Upper lobe of right lung (tissue), 1 donor: ENCODE results near the gene RECK. TPM values are rescaled to one million over a fixed set of nuclear protein-coding genes. Genes with fewer than 3 reads are reported as not detected.
A peak's percentile ranks its signal among the peaks of the same experiment; 100 is the strongest.

Experiments used
- ATAC-seq: fragments of 200-7000 bp; cut with Tn5 transposase; one replicate; pipeline ENCODE4 v1.9.1; 2020; ENCODE audit warnings: mild to moderate bottlenecking, moderate library complexity
- DNase-seq: peaks from one replicate; pipeline ENCODE4 v3.0.0-alpha.2; 2020
- H3K27ac ChIP-seq: fragments of 200-600 bp; one replicate; pipeline ENCODE4 v1.8.0; 2022
- H3K27me3 ChIP-seq: fragments of 200-600 bp; one replicate; pipeline ENCODE4 v1.8.0; 2022; ENCODE audit warnings: mild to moderate bottlenecking
- H3K36me3 ChIP-seq: fragments of 200-600 bp; one replicate; pipeline ENCODE4 v1.8.0; 2022
- H3K4me1 ChIP-seq: fragments of 200-600 bp; one replicate; pipeline ENCODE4 v1.8.0; 2022
- H3K4me3 ChIP-seq: fragments of 200-600 bp; one replicate; pipeline ENCODE4 v1.8.0; 2022; ENCODE audit warnings: mild to moderate bottlenecking
- H3K9me3 ChIP-seq: fragments of 200-600 bp; one replicate; pipeline ENCODE4 v1.8.0; 2022
- CTCF ChIP-seq: fragments of 200-600 bp; IDR thresholded peaks from one replicate; pipeline ENCODE4 v1.8.0; 2022; ENCODE audit warnings: antibody characterized with exemption
- intact Hi-C: fragments of 100-400 bp; cut with DNase I; formaldehyde crosslinking; loops from one replicate; pipeline ENCODE4 v1.11.0; 2022
- total RNA-seq: library from RNA; stranded (reverse); fragmentation: NEBNext Ultra II Directional; extraction: Animal tissue kit (Norgen Biotek cat#: 25700); gene quantifications from one replicate; pipeline ENCODE4 v1.2.1, GENCODE V29; 2021
- donor health status: DM: no; HTN: yes; CAD: no; lungs with severe emphysema.

Gene RECK
- total RNA-seq, 1 donor from 2014 or later = 20.1 TPM

GRCh38 chr9:36142510-36143244 is 106.0 kb downstream of the RECK start:
- Histone ChIP-seq H3K9me3 (no peaks in the 10 kb centered on the region), H3K4me1 (peaks cover 68% of the 10 kb centered on the region), H3K27ac (peak overlapping the region; percentile 80), H3K4me3 (peak overlapping the region; percentile 31), H3K27me3 (no peaks in the 10 kb centered on the region), H3K36me3 (no peaks in the 10 kb centered on the region)
- intact Hi-C loops = no loop called here
- TF ChIP-seq CTCF = no peak
- ATAC-seq = peak; percentile 69
- no peak for DNase-seq

GRCh38 chr9:36143245-36143641 is 106.5 kb downstream of the RECK start:
- no peaks in the 10 kb centered on the region for H3K9me3 ChIP-seq
- peak overlapping the region; percentile 80 for H3K27ac ChIP-seq
- intact Hi-C loops = no loop called here
- no peaks in the 10 kb centered on the region for H3K36me3 ChIP-seq
- peak; percentile 2 for ATAC-seq
- no peak for DNase-seq
- peak overlapping the region; percentile 31 for H3K4me3 ChIP-seq
- H3K27me3 ChIP-seq = no peaks in the 10 kb centered on the region
- no peak for TF ChIP-seq CTCF
- H3K4me1 ChIP-seq = peaks cover 69% of the 10 kb centered on the region

- Histone ChIP-seq H3K4me1 (peaks cover 78% of the 10 kb centered on the region), H3K27me3 (no peaks in the 10 kb centered on the region), H3K4me3 (no peak overlapping the region), H3K36me3 (no peaks in the 10 kb centered on the region), H3K9me3 (no peaks in the 10 kb centered on the region), H3K27ac (peak overlapping the region; percentile 42)
- no peak for TF ChIP-seq CTCF
- intact Hi-C loops = no loop called here
- DNase-seq (no peak), ATAC-seq (peak; percentile 3)
Measured at GRCh38 chr9:36144309-36145232, 107.9 kb downstream of the RECK start.

- Histone ChIP-seq H3K27ac (no peak overlapping the region), H3K27me3 (no peaks in the 10 kb centered on the region), H3K4me1 (peaks cover 82% of the 10 kb centered on the region), H3K36me3 (no peaks in the 10 kb centered on the region), H3K9me3 (no peaks in the 10 kb centered on the region), H3K4me3 (no peak overlapping the region)
- no peak for ATAC-seq
- DNase-seq = no peak
- no peak for TF ChIP-seq CTCF
- intact Hi-C loops = no loop called here
Measured at GRCh38 chr9:36145970-36146369, 109.3 kb downstream of the RECK start.

- H3K4me3 ChIP-seq = no peak overlapping the region
- H3K9me3 ChIP-seq = no peaks in the 10 kb centered on the region
- ATAC-seq = no peak
- no peaks in the 10 kb centered on the region for H3K36me3 ChIP-seq
- no peak for TF ChIP-seq CTCF
- H3K4me1 ChIP-seq = peaks cover 82% of the 10 kb centered on the region
- H3K27ac ChIP-seq = no peak overlapping the region
- intact Hi-C loops = no loop called here
- no peaks in the 10 kb centered on the region for H3K27me3 ChIP-seq
- DNase-seq = no peak
Measured at GRCh38 chr9:36146651-36147050, 109.9 kb downstream of the RECK start.
